A673 (cell line): Measurements from ENCODE around the gene USP12. TPM values are rescaled to one million over a fixed set of nuclear protein-coding genes. Genes with fewer than 3 reads are reported as not detected.

ENCODE experiments used
- BruUV-seq: library from RNA; stranded (reverse); fragments of 400-500 nt; replicated peaks from 2 replicates; lab custom pipeline; 2021; lab: Mats Ljungman, UMichigan
- CTCF ChIA-PET: fragments of 300-600 bp; sonication (Branson Sonifier 250); formaldehyde crosslinking; loops from one replicate; lab custom pipeline; 2022; ENCODE audit warnings: antibody characterized with exemption; lab: Charles Lee
- POLR2A ChIA-PET: fragments of 300-600 bp; sonication (Branson Sonifier 250); formaldehyde crosslinking; loops from one replicate; lab custom pipeline; 2022; ENCODE audit warnings: antibody characterized with exemption; ENCODE audit not compliant: low non-redundant PET; lab: Charles Lee
- DNase-seq: peaks from one replicate; pipeline ENCODE4 v3.0.0-alpha.2; 2015; ENCODE audit warnings: low spot score
- H3K27ac ChIP-seq: fragments of 200-600 bp; sonication (generic); 2 replicates; pipeline ENCODE4 v1.5.1; 2016; ENCODE audit warnings: mixed run types, low read depth, mild to moderate bottlenecking, mixed read lengths, antibody characterized with exemption, low read length; ENCODE audit not compliant: poor library complexity, severe bottlenecking
- H3K27me3 ChIP-seq: fragments of 200-600 bp; sonication (generic); replicated peaks from 2 replicates; pipeline ENCODE4 v1.6.1; 2017; ENCODE audit warnings: mixed run types, low read depth, mild to moderate bottlenecking, mixed read lengths, antibody characterized with exemption, low read length; ENCODE audit not compliant: insufficient read depth, poor library complexity
- H3K36me3 ChIP-seq: fragments of 200-600 bp; sonication (generic); 2 replicates; pipeline ENCODE4 v1.6.1; 2016; ENCODE audit warnings: mixed run types, mild to moderate bottlenecking, mixed read lengths, antibody characterized with exemption, low read length; ENCODE audit not compliant: insufficient read depth, poor library complexity, severe bottlenecking
- H3K4me1 ChIP-seq: fragments of 200-600 bp; sonication (generic); 2 replicates; pipeline ENCODE4 v1.6.1; 2017; ENCODE audit warnings: mixed run types, mild to moderate bottlenecking, mixed read lengths, antibody characterized with exemption, low read length; ENCODE audit not compliant: insufficient read depth, poor library complexity, severe bottlenecking
- H3K4me3 ChIP-seq: fragments of 200-600 bp; sonication (generic); 2 replicates; pipeline ENCODE4 v1.5.1; 2016; ENCODE audit warnings: low read depth, mixed run types, mild to moderate bottlenecking, mixed read lengths, low read length; ENCODE audit not compliant: poor library complexity, severe bottlenecking
- H3K9me3 ChIP-seq: fragments of 200-600 bp; sonication (generic); 2 replicates; pipeline ENCODE4 v1.6.1; 2016; ENCODE audit warnings: mixed run types, low read depth, mild to moderate bottlenecking, mixed read lengths, antibody characterized with exemption, low read length; ENCODE audit not compliant: poor library complexity, severe bottlenecking
- EZH2 ChIP-seq: fragments of 200-600 bp; sonication (generic); IDR thresholded peaks from 2 replicates; pipeline ENCODE4 v1.6.1; 2017; ENCODE audit warnings: borderline replicate concordance, low read depth, mild to moderate bottlenecking, mixed read lengths, antibody characterized with exemption, low read length; ENCODE audit not compliant: poor library complexity, severe bottlenecking
- intact Hi-C: fragments of 100-400 bp; cut with micrococcal nuclease; formaldehyde crosslinking; loops from one replicate; pipeline ENCODE4 v1.10.0; 2022; ENCODE audit not compliant: unreplicated experiment
- total RNA-seq: library from RNA; stranded (reverse); gene quantifications from 2 replicates; pipeline ENCODE4 v1.2.3, GENCODE V29; 2021
- TF ChIP-seq, protein P1 (sequence below): fragments of 300-800, 200-600 bp; sonication (generic); conservative IDR thresholded peaks from 2 replicates; pipeline ENCODE4 v1.5.1; 2017; ENCODE audit warnings: low read depth, mild to moderate bottlenecking, antibody characterized with exemption, low read length, moderate library complexity, mixed read lengths

The USP12 gene
- total RNA-seq, 1 experiment from 2014 or later = 16.6 TPM

DNA sequence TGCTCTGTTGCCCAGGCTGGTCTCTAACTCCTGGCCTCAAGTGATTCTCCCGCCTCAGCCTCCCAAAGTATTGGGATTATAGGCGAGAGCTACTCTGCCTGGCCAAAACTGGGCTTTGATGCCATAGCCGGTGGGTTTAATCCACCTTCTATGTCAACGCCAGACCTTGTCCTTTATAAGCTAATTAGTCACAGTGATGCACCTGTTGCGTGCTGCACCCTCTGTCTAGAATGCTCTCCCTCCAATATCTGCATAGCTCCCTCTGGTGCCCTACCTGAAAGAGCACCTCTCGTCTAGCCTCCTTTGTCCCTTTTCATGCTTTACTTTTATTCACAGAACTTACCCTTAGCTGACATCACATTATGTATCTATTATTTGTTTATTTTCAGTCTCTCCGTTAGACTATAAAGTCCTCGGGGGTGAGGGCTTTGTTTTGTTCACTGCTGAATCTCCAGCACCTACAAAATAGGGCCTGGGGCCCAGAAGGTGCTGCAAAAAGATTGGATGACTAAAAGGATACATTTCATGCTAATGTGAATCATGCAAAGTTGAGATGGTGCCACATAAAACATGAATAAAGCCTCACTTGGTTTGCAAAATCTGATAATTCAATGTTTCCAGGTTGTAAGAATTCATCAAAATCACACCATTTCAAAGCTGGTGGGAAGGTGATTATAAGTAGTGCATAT, 148.1 kb downstream of the USP12 start:
- Histone ChIP-seq H3K4me3 (no peak overlapping the region), H3K27ac (no peak overlapping the region), H3K9me3 (no peaks in the 10 kb centered on the region), H3K36me3 (no peaks in the 10 kb centered on the region), H3K4me1 (no peaks in the 10 kb centered on the region), H3K27me3 (peaks cover 5% of the 10 kb centered on the region)
- intact Hi-C loops = no loop called here
- TF ChIP-seq EZH2 = no peak
- TF ChIP-seq, protein P1, sequence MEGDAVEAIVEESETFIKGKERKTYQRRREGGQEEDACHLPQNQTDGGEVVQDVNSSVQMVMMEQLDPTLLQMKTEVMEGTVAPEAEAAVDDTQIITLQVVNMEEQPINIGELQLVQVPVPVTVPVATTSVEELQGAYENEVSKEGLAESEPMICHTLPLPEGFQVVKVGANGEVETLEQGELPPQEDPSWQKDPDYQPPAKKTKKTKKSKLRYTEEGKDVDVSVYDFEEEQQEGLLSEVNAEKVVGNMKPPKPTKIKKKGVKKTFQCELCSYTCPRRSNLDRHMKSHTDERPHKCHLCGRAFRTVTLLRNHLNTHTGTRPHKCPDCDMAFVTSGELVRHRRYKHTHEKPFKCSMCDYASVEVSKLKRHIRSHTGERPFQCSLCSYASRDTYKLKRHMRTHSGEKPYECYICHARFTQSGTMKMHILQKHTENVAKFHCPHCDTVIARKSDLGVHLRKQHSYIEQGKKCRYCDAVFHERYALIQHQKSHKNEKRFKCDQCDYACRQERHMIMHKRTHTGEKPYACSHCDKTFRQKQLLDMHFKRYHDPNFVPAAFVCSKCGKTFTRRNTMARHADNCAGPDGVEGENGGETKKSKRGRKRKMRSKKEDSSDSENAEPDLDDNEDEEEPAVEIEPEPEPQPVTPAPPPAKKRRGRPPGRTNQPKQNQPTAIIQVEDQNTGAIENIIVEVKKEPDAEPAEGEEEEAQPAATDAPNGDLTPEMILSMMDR = no peak
- ChIA-PET POLR2A (no interaction called here), CTCF (interaction anchor here (0.9 kb wide), 1 partner anchor 315 kb away, joined by 4 read pairs; no protein-coding TSS in a partner anchor)
- no peak for DNase-seq
- no TSS peak for BruUV-seq

DNA sequence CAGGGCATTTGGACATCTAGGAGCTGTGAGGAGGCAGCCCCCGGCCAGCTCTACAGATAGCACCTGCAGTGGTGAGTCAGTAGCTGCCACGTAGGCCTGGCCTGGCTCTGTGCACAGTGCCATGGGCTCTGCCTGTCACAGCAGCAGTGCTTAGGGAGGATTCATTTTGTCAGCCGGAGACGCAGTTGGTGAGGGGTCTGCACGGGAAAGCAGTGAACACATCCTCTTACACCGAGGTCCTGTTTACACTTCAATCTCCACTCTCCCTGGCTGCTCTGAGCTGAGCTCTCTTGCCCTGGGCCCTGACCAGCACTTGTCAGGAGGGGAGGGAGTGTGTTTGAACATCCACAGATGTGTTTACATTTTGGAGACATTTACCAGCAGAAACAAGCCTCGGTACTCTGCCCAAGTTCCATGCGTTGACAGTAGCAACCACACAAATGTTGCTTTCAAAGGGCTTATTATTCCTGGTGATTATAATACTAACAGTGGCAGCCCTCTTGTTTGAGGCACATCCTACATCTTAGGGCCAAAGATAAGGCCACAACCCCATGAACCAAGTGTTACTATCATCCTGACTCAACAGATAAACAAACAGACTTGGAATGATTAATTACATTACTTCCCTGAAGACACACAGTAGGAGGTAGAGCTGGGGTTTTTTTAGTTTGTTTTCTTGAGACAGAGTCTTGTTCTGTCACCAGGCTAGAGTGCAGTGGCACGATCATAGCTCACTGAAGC, 148.9 kb downstream of the USP12 start:
- POLR2A ChIA-PET = no interaction called here
- no peak overlapping the region for H3K4me3 ChIP-seq

DNA sequence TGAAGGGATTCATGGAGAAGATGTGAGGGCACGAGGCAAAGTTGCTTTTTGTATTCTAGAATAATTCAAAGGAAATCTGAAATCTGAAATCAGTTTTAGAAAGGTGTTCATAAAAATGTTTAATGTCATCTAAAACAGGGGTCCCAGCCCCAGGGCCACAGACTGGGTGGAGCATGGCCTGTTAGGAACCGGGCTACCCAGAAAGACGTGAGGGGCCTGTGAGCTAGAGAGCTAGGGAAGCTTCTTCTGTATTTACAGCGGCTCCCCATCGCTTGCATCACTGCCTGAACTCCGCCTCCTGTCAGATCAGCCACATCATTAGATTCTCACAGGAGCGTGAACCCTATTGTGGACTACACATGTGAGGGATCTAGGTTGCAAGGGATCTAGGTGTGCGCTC, 151.2 kb downstream of the USP12 start:
- Histone ChIP-seq H3K9me3 (no peaks in the 10 kb centered on the region), H3K4me3 (no peak overlapping the region), H3K36me3 (no peaks in the 10 kb centered on the region), H3K27ac (no peak overlapping the region), H3K27me3 (no peaks in the 10 kb centered on the region), H3K4me1 (no peaks in the 10 kb centered on the region)
- BruUV-seq = no TSS peak
- DNase-seq = no peak
- intact Hi-C loops = no loop called here
- TF ChIP-seq, protein P1 = no peak
- no peak for TF ChIP-seq EZH2
- CTCF ChIA-PET = no interaction called here
- POLR2A ChIA-PET = no interaction called here

More for the DNA sequence above, 148.9 kb downstream of the USP12 start:
- Histone ChIP-seq H3K4me1 (no peaks in the 10 kb centered on the region), H3K27ac (no peak overlapping the region), H3K27me3 (no peaks in the 10 kb centered on the region), H3K9me3 (no peaks in the 10 kb centered on the region), H3K36me3 (no peaks in the 10 kb centered on the region)
- TF ChIP-seq EZH2 = no peak
- TF ChIP-seq, protein P1 = no peak
- DNase-seq = no peak
- CTCF ChIA-PET = interaction anchor here (0.9 kb wide), 1 partner anchor 316 kb away, joined by 4 read pairs; no protein-coding TSS in a partner anchor
- no TSS peak for BruUV-seq
- intact Hi-C loops = no loop called here
